ENCODE measurements around the gene BUB3.

The BUB3 gene

GRCh38 chr10:123205041-123205440, 50.8 kb downstream of the BUB3 start:
- DNase-seq = no peak

DNA sequence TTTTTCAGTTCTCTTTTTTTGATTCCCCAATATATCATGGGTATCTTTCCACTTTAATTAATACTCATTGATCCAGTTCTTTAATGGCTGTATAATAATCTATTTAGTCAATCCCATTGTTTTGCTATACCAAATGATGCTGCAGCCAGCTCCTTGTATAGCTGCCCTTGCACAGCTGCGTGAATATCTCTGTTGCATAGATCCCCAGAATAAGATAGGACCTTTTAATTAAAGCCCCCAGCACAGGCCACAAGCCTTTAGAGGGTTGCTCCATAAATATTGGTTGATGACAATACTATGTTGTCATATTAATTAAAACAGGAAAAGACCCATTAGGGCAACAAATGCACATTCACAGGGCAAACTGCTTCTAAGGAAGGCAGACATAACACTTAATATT, 57.9 kb downstream of the BUB3 start:
- no peak for DNase-seq

GRCh38 chr10:123212640-123213039, 58.4 kb downstream of the BUB3 start:
- no peak for DNase-seq

DNA sequence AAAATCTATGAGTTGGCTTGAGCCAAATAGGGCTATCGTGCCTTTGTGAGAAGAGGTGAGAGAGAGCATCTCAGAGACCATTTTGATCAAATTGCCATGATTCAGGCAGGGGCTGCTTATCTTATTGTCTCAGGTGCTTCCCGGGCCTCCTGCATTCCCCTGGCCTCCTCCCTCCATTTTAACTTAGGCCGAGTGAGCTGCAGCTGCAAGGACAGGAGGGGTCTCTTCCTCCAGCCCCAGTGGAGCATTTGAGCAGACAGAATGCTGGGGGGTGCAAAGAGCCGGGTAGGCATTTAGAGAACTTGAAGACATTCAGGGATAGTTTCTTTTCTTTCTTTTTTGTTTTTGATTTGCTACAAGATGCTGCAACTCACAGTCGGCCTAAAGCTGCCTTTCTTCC, 59.0 kb downstream of the BUB3 start:
- no peak for DNase-seq

Measured in RPMI8226 (cell line).